ENCODE data around the gene DNAJB8. TPM values are rescaled to one million over a fixed set of nuclear protein-coding genes. Genes with fewer than 3 reads are reported as not detected.

DNAJB8 gene
- total and polyA plus RNA-seq, 9 of the 15 experiments (the other 6 are each of a cell fraction or from before 2014, with no cell fraction given): not detected

- intact Hi-C loops (cut with micrococcal nuclease): loop anchor here (10.0 kb wide), 2 partner anchors 179 to 419 kb away; no protein-coding TSS in a partner anchor
- WGBS (ENCODE audit: insufficient coverage, low coverage, missing lambda C conversion rate): 36% methylated on average over 1 of the region's 13 CpGs
- Histone ChIP-seq H3K79me2 (ENCODE audit: control insufficient read depth, insufficient read depth, low read length) (peaks cover 87% of the 10 kb centered on the region), H3K9ac (ENCODE audit: insufficient read depth in 1 of 2, low read depth in 2 of 2, low read length in 2 of 2) (peak overlapping the region in 1 of 2 experiments; percentile 86; a peak in 2 of 4 replicates), H3K9me1 (ENCODE audit: control insufficient read depth, insufficient read depth, low read length) (no peaks in the 10 kb centered on the region), H2AFZ (ENCODE audit: low read depth, low read length) (no peak overlapping the region), H3K4me2 (ENCODE audit: insufficient read depth, low read length) (peak overlapping the region; percentile 53), H3K9me3 (replicated peaks; ENCODE audit: control insufficient read depth, insufficient read depth, low read depth, low read length) (no peaks in the 10 kb centered on the region), H3K27ac (ENCODE audit: extremely low read depth, low read depth, low read length) (peak overlapping the region; percentile 98; the same call in 2 of the 3 replicates), H3K4me1 (replicated peaks in 1 of 2; ENCODE audit: control insufficient read depth in 2 of 2, insufficient read depth in 2 of 2, low read length in 2 of 2) (peaks cover 38 to 87% of the 10 kb centered on the region in 2 experiments), H3K36me3 (ENCODE audit: control insufficient read depth, insufficient read depth, low read length) (peaks cover 58% of the 10 kb centered on the region; the same call in 2 of the 3 replicates), H3K4me3 (peak overlapping the region; percentile 98), H4K20me1 (replicated peaks; ENCODE audit: control insufficient read depth, insufficient read depth, low read length) (peaks cover 5% of the 10 kb centered on the region), H3K27me3 (ENCODE audit: control insufficient read depth in 2 of 2, insufficient read depth in 2 of 2, low read length in 2 of 2) (no peaks in the 10 kb centered on the region)
- ATAC-seq (no peak), FAIRE-seq (peak; percentile 29), DNase-seq (ENCODE audit: extremely low read depth in 1 of 4, low spot score in 3 of 4) (peak in 1 of 4 experiments; percentile 32)
- no TSS peak for BruUV-seq (replicated peaks)
- peak; percentile 35; the same call in 1 of the 2 replicates for TF ChIP-seq POLR2A (conservative IDR thresholded peaks at IDR 0.05)
- TF ChIP-seq MGA (IDR thresholded peaks at IDR 0.05): peak; percentile 29; the same call in 1 of the 2 replicates
- TF ChIP-seq SUPT5H (IDR thresholded peaks at IDR 0.05): peak; percentile 42; the same call in 1 of the 2 replicates
- TF ChIP-seq SAFB2 (IDR thresholded peaks at IDR 0.05; ENCODE audit: borderline replicate concordance, low read depth, low read length, severe bottlenecking): no peak
- TF ChIP-seq TFAP4 (CRISPR knock-in tag; IDR thresholded peaks at IDR 0.05; ENCODE audit: borderline replicate concordance): peak; percentile 15; the same call in 1 of the 2 replicates
- in situ Hi-C loops (cut with MboI): no loop called here
- ChIA-PET CTCF (ENCODE audit: low intra/inter-chr PET ratio) (no interaction called here), POLR2A (interaction anchor here (0.6 to 1.1 kb wide), 3 partner anchors 10 to 187 kb away, joined by 3 to 6 read pairs (median 3); no protein-coding TSS in a partner anchor)
Observed at GRCh38 chr3:128493570-128494366, 27.1 kb upstream of the DNAJB8 start.

Data from K562 (cell line).